Measurements from ENCODE around the gene SLC9A5. TPM values are rescaled to one million over a fixed set of nuclear protein-coding genes. Genes with fewer than 3 reads are reported as not detected.

Gene SLC9A5
- total RNA-seq, 1 donor from 2014 or later: 2.8 TPM

DNA sequence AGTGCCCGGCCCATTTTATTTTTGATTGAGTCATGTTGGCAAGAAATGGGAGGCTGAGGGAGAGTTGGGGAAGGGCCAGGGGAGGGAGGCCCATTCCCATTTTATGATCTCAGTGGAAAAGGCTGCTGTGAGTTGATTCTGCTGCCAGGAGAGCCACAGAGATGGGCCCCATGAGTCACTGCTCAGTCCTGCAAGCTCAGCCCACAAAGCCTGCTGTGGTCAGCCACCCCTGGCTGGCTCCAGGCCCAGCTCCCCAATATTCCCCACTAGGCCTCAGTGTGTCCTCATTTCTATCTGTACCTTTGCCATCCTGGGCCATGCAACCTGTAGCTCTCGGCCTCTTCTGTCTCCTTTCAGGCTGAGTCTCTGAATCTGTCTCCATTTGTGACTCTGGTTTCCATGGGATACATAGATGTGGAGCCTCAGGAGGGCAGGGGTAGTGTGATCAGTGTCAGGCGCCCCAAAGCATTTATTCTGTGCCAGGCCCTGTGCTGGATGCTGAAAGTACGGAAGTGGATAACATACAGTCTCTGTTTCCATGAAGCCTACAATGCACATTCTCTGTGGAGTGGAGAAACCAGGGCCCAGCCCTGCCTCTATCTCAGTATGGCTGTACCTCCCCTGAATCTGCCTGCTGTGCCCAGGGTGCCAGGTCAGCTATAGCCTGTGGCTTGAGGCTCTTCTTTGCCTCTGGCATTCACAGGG is 28.7 kb downstream of the SLC9A5 start:
- intact Hi-C loops (cut with DNase I): no loop called here
- ATAC-seq: no peak
- no peak for DNase-seq
- peaks cover 21% of the 10 kb centered on the region for H3K4me1 ChIP-seq
- TF ChIP-seq, protein P1, sequence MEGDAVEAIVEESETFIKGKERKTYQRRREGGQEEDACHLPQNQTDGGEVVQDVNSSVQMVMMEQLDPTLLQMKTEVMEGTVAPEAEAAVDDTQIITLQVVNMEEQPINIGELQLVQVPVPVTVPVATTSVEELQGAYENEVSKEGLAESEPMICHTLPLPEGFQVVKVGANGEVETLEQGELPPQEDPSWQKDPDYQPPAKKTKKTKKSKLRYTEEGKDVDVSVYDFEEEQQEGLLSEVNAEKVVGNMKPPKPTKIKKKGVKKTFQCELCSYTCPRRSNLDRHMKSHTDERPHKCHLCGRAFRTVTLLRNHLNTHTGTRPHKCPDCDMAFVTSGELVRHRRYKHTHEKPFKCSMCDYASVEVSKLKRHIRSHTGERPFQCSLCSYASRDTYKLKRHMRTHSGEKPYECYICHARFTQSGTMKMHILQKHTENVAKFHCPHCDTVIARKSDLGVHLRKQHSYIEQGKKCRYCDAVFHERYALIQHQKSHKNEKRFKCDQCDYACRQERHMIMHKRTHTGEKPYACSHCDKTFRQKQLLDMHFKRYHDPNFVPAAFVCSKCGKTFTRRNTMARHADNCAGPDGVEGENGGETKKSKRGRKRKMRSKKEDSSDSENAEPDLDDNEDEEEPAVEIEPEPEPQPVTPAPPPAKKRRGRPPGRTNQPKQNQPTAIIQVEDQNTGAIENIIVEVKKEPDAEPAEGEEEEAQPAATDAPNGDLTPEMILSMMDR (IDR thresholded peaks at IDR 0.05): no peak
- no peaks in the 10 kb centered on the region for H3K9me3 ChIP-seq
- H3K36me3 ChIP-seq: no peaks in the 10 kb centered on the region
- H3K4me3 ChIP-seq: no peak overlapping the region
- peak overlapping the region; percentile 78 for H3K27ac ChIP-seq
- no peaks in the 10 kb centered on the region for H3K27me3 ChIP-seq (ENCODE audit: low read depth)

DNA sequence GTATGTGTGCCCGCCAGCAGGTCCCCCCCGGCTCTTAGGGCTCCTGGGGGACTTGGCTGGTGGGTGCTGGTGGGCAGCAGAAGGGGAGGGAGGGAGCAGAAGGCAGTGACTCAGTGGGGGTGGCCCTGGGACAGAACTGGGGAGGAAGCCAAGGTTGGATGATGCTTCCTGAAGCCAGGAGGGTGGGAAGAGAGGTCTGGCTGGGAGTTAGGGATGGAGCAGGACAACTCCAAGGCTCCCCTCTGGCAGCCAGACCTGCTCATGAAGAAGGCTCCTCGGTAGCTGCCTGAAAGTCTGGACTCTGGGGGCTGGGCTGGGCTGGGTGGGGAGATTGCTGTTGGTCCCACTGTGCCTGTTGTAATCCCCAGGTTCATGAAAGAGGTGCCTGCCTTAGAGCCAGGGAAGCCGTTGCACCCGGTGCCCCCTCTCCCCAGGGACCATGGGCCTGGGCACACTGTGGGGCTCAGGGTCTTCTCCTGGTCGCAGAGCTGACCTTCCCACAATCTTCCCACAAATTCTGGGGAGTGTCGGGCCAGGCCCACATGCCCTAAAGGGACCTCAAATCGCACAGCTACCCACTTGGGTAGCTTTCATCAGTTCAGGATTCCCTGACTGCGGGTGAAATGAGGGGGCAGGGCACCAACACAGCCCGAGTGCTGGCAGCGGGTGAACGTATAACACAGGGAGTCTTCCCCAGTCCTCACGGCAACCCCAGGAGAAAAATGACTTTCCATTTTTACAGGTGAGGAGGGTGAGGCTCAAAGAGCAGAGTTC is 29.4 kb downstream of the SLC9A5 start:
- no peaks in the 10 kb centered on the region for H3K27me3 ChIP-seq (ENCODE audit: low read depth)
- ATAC-seq: peak in 1 of 2 donors; percentile 17
- H3K4me3 ChIP-seq: peak overlapping the region; percentile 76
- TF ChIP-seq, protein P1 (IDR thresholded peaks at IDR 0.05): no peak
- H3K9me3 ChIP-seq: no peaks in the 10 kb centered on the region
- H3K4me1 ChIP-seq: peaks cover 21% of the 10 kb centered on the region
- peaks cover 4% of the 10 kb centered on the region for H3K36me3 ChIP-seq
- peak overlapping the region; percentile 78 for H3K27ac ChIP-seq
- DNase-seq: no peak
- intact Hi-C loops (cut with DNase I): no loop called here

DNA sequence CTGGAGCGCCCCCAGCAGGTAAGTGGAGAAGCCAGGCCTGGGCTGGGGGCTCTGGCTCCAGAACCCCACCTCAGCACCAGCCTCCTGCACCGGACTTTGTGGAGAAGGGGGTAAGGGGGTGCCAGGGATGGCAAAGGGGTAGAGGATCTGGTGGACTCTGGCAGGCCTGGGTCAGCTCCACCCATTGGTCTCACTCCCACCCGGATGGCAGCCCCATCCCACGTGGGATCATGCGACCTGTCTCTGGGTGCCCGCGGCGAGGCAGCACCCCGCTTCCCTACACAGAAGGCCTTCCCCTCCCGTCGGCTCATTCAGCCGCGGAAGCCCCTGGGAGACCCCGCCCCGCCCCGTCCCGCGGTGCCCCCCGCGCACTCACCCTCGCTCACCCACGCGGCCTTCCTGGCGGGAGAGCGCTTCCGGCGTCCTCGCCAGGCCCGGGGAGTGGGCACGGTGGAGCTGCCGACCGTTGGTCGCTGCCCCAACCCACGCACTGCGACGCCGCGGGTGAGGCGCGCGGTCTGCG is 30.1 kb downstream of the SLC9A5 start:
- Histone ChIP-seq H3K27me3 (ENCODE audit: low read depth) (no peaks in the 10 kb centered on the region), H3K27ac (peak overlapping the region; percentile 78), H3K4me3 (peak overlapping the region; percentile 76), H3K4me1 (peaks cover 21% of the 10 kb centered on the region), H3K36me3 (peaks cover 4% of the 10 kb centered on the region), H3K9me3 (no peaks in the 10 kb centered on the region)
- ATAC-seq: peak; percentile 48 to 65
- intact Hi-C loops (cut with DNase I): no loop called here
- DNase-seq: peak; percentile 68
- TF ChIP-seq, protein P1 (IDR thresholded peaks at IDR 0.05): no peak

DNA sequence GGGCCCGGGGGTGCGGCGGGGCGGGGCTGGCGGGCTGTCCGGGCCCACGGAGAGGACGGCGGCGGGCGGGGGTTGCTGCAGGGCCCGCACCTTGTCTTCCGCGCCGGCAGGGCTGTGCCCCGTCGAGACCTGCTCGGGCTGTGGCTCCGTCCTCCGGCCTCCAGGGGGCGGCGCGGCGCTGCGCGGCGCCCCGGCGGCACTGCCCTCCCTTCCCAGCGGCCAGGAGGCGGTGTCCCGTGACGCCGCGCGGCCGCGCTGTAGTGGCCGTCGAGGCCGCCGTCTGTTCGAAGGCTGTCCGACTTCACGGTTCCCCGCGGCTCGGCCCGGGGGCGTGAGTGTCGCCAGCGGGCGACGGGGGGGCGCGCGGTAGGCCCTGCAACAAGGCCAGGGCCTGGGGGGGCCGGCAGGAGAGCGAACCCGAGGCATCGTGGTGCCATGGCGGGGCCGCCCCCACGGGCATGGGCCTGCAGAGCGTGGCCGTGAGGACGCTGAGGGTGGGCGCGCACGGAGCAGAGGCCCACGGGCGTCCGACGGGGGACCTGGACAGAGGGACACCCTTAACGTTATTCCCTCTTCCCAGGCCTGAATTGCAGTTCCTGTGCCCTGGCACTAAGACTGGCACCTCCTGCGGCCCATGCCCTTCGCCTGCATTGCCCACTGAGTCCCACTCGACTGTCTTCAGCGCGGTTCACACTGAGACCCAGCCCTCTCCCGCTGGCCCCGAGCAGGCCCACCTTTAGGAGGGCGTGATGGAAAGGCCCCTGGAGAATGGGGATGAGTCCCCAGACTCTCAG is 30.7 kb downstream of the SLC9A5 start, which contains the start of gene PLEKHG4:
Gene PLEKHG4 (plus strand): TSS at position 237 of the 794 bp plus-strand sequence. CDS start 513 bp downstream, at position 750.
- intact Hi-C loops (cut with DNase I): no loop called here
- peak; percentile 90 for DNase-seq
- H3K4me1 ChIP-seq: peaks cover 21% of the 10 kb centered on the region
- H3K27me3 ChIP-seq (ENCODE audit: low read depth): no peaks in the 10 kb centered on the region
- H3K4me3 ChIP-seq: peak within 1 kb of the TSS; percentile 76
- TF ChIP-seq, protein P1 (IDR thresholded peaks at IDR 0.05): peak; percentile 65
- ATAC-seq: peak; percentile 97
- peaks cover 4% of the 10 kb centered on the region for H3K36me3 ChIP-seq
- H3K9me3 ChIP-seq: no peaks in the 10 kb centered on the region
- H3K27ac ChIP-seq: peak within 1 kb of the TSS; percentile 78

Measured in lower lobe of right lung (tissue), 2 donors.